ENCODE data around the gene ENTPD2. TPM values are rescaled to one million over a fixed set of nuclear protein-coding genes. Genes with fewer than 3 reads are reported as not detected.

The ENTPD2 gene
- total RNA-seq, 1 experiment from 2014 or later: 32.5 TPM

DNA sequence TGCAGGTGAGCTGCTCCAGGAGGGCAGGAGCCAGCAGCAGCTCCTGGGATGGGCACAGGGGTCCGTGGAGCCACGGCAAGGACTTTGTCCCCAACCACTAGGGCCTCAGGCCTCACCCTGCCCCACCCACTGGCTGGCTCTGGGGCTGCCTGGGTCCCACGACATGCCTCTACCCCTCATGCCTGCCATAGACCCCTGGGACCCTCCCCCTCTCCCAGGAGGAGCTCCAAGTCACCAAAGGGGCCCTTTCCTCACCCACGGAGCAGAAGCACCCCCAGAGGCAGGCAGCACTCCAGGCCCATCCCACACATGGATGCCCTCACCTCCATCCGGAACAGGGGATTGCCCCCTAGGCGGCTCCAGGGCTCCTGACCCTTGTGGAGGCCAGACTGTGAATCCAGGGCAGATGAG lies 32.3 kb downstream of the ENTPD2 start (continued):
- TF ChIP-seq, protein P1, sequence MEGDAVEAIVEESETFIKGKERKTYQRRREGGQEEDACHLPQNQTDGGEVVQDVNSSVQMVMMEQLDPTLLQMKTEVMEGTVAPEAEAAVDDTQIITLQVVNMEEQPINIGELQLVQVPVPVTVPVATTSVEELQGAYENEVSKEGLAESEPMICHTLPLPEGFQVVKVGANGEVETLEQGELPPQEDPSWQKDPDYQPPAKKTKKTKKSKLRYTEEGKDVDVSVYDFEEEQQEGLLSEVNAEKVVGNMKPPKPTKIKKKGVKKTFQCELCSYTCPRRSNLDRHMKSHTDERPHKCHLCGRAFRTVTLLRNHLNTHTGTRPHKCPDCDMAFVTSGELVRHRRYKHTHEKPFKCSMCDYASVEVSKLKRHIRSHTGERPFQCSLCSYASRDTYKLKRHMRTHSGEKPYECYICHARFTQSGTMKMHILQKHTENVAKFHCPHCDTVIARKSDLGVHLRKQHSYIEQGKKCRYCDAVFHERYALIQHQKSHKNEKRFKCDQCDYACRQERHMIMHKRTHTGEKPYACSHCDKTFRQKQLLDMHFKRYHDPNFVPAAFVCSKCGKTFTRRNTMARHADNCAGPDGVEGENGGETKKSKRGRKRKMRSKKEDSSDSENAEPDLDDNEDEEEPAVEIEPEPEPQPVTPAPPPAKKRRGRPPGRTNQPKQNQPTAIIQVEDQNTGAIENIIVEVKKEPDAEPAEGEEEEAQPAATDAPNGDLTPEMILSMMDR (IDR thresholded peaks at IDR 0.05 in 2 of 3, conservative IDR thresholded peaks at IDR 0.05 in 1 of 3; ENCODE audit: borderline replicate concordance in 1 of 3, insufficient read depth in 1 of 3, low read depth in 2 of 3, low read length in 2 of 3): no peak
- TF ChIP-seq CBX3 (IDR thresholded peaks at IDR 0.05; ENCODE audit: low read depth) (no peak), FOSL1 (IDR thresholded peaks at IDR 0.05; ENCODE audit: low read depth) (no peak)

DNA sequence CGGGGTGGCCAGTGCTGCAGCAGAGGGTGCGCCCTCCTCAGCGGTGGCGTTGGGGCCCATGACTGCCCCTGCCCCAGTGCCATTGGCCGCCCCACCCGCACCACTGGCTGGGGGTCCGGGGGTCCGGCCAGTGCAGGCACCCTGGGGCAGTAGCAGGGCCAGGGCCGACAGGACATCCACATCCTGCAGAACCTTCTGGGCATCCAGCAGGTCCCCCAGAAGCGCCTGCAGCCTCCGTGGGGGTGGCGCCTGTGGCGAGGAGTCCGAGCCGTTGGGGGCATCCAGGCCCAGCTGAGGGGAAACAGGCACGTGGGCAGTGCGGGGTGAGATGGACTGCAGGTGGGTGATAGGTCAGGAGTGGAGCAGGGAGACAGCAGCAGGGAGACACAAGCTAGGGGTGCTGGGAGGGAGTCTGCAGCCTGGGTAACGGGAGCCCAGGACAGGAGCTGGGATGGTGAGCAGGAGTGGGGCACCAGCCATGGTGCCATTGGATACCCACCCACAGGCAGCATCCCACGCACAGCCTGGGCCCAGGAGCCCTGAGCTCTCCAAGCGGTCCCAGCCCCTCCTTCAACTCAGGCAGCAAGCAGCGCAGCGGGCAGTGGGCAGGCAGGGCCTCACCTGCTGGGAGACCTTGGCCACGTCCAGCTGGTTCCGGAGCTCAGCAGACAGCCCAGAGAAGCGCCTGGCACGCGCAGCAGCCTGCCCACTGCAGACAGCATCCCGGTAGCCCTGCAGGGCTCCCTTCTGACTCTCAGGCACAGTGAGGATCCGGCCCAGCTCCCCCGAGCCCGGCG lies 32.9 kb downstream of the ENTPD2 start:
- no TSS peak for BruUV-seq (replicated peaks)
- ChIA-PET RAD21 (ENCODE audit: low non-redundant PET in 1 of 2, low total read pairs in 2 of 2, uncharacterized antibody in 2 of 2, unreplicated experiment in 2 of 2) (no interaction called here), CTCF (interaction anchor here (1.3 to 1.8 kb wide), 3 partner anchors 14 to 47 kb away, joined by 3 to 14 read pairs (median 6); partner anchors contain the start of gene NPDC1), POLR2A (no interaction called here)
- Histone ChIP-seq H3K4me3 (replicated peaks in 1 of 2; ENCODE audit: low read depth in 1 of 2, low read length in 2 of 2) (no peak overlapping the region), H3K27ac (ENCODE audit: low read depth, low read length) (peak overlapping the region; percentile 11; the same call in 1 of the 2 replicates), H3K4me2 (ENCODE audit: low read length) (no peak overlapping the region), H3K36me3 (ENCODE audit: control insufficient read depth in 1 of 2, insufficient read depth in 2 of 2, low read length in 2 of 2) (peaks cover 15 to 16% of the 10 kb centered on the region in 2 experiments; a peak in 2 of 4 replicates), H2AFZ (ENCODE audit: low read depth, low read length, poor library complexity, severe bottlenecking) (no peak overlapping the region), H3K79me2 (ENCODE audit: insufficient read depth, low read length) (peaks cover 14% of the 10 kb centered on the region), H3K9me2 (ENCODE audit: insufficient read depth) (no peaks in the 10 kb centered on the region), H3K9ac (ENCODE audit: low read length) (no peak overlapping the region), H3K4me1 (ENCODE audit: control insufficient read depth in 1 of 2, insufficient read depth in 2 of 2, low read length in 2 of 2) (peaks cover 17 to 25% of the 10 kb centered on the region in 2 experiments; a peak in 3 of 4 replicates), H3K9me3 (ENCODE audit: control insufficient read depth in 1 of 2, insufficient read depth in 1 of 2, low read depth in 1 of 2, low read length in 2 of 2) (no peaks in the 10 kb centered on the region), H3K27me3 (ENCODE audit: insufficient read depth, low read length) (no peaks in the 10 kb centered on the region), H4K20me1 (ENCODE audit: insufficient read depth) (no peaks in the 10 kb centered on the region)
- TF ChIP-seq POLR2A (IDR thresholded peaks at IDR 0.05; ENCODE audit: borderline replicate concordance, extremely low read depth, insufficient read depth, insufficient read length) (no peak), FOSL1 (IDR thresholded peaks at IDR 0.05; ENCODE audit: low read depth) (no peak), SP1 (IDR thresholded peaks at IDR 0.05; ENCODE audit: low read depth) (no peak), RAD21 (IDR thresholded peaks at IDR 0.05; ENCODE audit: low read depth) (no peak), POLR2AphosphoS5 (IDR thresholded peaks at IDR 0.05; ENCODE audit: low read depth, low read length) (no peak), ELF1 (IDR thresholded peaks at IDR 0.05; ENCODE audit: borderline replicate concordance, low read depth) (no peak), CBX3 (IDR thresholded peaks at IDR 0.05; ENCODE audit: low read depth) (no peak), EGR1 (IDR thresholded peaks at IDR 0.05; ENCODE audit: low read depth) (no peak), CEBPB (IDR thresholded peaks at IDR 0.05; ENCODE audit: low read depth) (no peak), JUND (IDR thresholded peaks at IDR 0.05) (no peak), EZH2phosphoT487 (IDR thresholded peaks at IDR 0.05; ENCODE audit: borderline replicate concordance) (no peak)
- TF ChIP-seq, protein P2, sequence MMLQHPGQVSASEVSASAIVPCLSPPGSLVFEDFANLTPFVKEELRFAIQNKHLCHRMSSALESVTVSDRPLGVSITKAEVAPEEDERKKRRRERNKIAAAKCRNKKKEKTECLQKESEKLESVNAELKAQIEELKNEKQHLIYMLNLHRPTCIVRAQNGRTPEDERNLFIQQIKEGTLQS (IDR thresholded peaks at IDR 0.05): no peak
- TF ChIP-seq, protein P3, sequence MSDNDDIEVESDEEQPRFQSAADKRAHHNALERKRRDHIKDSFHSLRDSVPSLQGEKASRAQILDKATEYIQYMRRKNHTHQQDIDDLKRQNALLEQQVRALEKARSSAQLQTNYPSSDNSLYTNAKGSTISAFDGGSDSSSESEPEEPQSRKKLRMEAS (IDR thresholded peaks at IDR 0.05): no peak
- TF ChIP-seq, protein P4, sequence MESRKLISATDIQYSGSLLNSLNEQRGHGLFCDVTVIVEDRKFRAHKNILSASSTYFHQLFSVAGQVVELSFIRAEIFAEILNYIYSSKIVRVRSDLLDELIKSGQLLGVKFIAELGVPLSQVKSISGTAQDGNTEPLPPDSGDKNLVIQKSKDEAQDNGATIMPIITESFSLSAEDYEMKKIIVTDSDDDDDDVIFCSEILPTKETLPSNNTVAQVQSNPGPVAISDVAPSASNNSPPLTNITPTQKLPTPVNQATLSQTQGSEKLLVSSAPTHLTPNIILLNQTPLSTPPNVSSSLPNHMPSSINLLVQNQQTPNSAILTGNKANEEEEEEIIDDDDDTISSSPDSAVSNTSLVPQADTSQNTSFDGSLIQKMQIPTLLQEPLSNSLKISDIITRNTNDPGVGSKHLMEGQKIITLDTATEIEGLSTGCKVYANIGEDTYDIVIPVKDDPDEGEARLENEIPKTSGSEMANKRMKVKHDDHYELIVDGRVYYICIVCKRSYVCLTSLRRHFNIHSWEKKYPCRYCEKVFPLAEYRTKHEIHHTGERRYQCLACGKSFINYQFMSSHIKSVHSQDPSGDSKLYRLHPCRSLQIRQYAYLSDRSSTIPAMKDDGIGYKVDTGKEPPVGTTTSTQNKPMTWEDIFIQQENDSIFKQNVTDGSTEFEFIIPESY (IDR thresholded peaks at IDR 0.05; ENCODE audit: extremely low read depth, insufficient replicate concordance, low read length): no peak
- intact Hi-C loops (cut with micrococcal nuclease): no loop called here
- no peak for ATAC-seq
- no peak for DNase-seq (ENCODE audit: low read depth, low spot score)

Measured in HCT116 (cell line).